HEK293 (cell line): ENCODE data around the gene RAP2A.

Experiments
- CTCF ChIA-PET: fragments of 350-600 bp; formaldehyde crosslinking; extraction: SDS; loops from one replicate; lab custom pipeline; 2021; ENCODE audit warnings: antibody characterized with exemption; lab: Yijun Ruan, JAX
- POLR2A ChIA-PET: fragments of 300-600 bp; formaldehyde crosslinking; extraction: SDS; loops from one replicate; lab custom pipeline; 2020; ENCODE audit warnings: antibody characterized with exemption, inconsistent platforms; lab: Yijun Ruan, JAX
- H3K27ac ChIP-seq: fragments of 200-500 bp; sonication (Bioruptor generic); 2 replicates; pipeline ENCODE4 v1.5.1; 2014; ENCODE audit warnings: low read depth, low read length, control low read depth, inconsistent platforms; ENCODE audit errors: extremely low read depth
- H3K36me3 ChIP-seq, 2 experiments: fragments of 200-500 bp in 1 of 2; sonication (Bioruptor generic) in 1 of 2; 1 replicate in 1 of 2; 2 replicates in 1 of 2; pipeline ENCODE4 v1.5.1; 2014 to 2017; ENCODE audit warnings: inconsistent platforms in 2 of 2, low read length in 2 of 2; ENCODE audit not compliant: control insufficient read depth in 2 of 2, insufficient read depth in 1 of 2
- H3K4me1 ChIP-seq: fragments of 200-500 bp; sonication (Bioruptor generic); 2 replicates; pipeline ENCODE4 v1.5.1; 2014; ENCODE audit warnings: mild to moderate bottlenecking, low read length, inconsistent platforms; ENCODE audit not compliant: control insufficient read depth, insufficient read depth
- H3K4me3 ChIP-seq: 2 replicates; pipeline ENCODE4 v1.5.1; 2011; ENCODE audit warnings: low read depth, mild to moderate bottlenecking, control low read depth, low read length, moderate library complexity
- H3K9me3 ChIP-seq: fragments of 200-500 bp; sonication (Bioruptor generic); 2 replicates; pipeline ENCODE4 v1.5.1; 2014; ENCODE audit warnings: low read depth, low read length, inconsistent platforms; ENCODE audit not compliant: control insufficient read depth, insufficient read depth
- BCL11A ChIP-seq: fragments of 450-650 bp; formaldehyde crosslinking; IDR thresholded peaks from 2 replicates; pipeline ENCODE4 v1.5.1; 2016; ENCODE audit warnings: low read depth, missing biosample characterization, missing genetic modification characterization
- MZF1 ChIP-seq: fragments of 450-650 bp; formaldehyde crosslinking; IDR thresholded peaks from 2 replicates; pipeline ENCODE4 v1.5.1; 2017; ENCODE audit warnings: missing biosample characterization, missing genetic modification characterization, borderline replicate concordance
- SP2 ChIP-seq: fragments of 450-650 bp; formaldehyde crosslinking; IDR thresholded peaks from 2 replicates; pipeline ENCODE4 v1.5.1; 2016; ENCODE audit warnings: missing biosample characterization, missing genetic modification characterization
- SP7 ChIP-seq: fragments of 450-650 bp; formaldehyde crosslinking; IDR thresholded peaks from 2 replicates; pipeline ENCODE4 v1.5.1; 2016; ENCODE audit warnings: missing biosample characterization, missing genetic modification characterization
- YY2 ChIP-seq: fragments of 450-650 bp; formaldehyde crosslinking; IDR thresholded peaks from 2 replicates; pipeline ENCODE4 v1.5.1; 2016; ENCODE audit warnings: missing biosample characterization, missing genetic modification characterization
- ZBTB7A ChIP-seq: fragments of 450-650 bp; formaldehyde crosslinking; IDR thresholded peaks from 2 replicates; pipeline ENCODE4 v1.5.1; 2016; ENCODE audit warnings: low read depth, missing biosample characterization, missing genetic modification characterization
- ZFP37 ChIP-seq: fragments of 450-650 bp; formaldehyde crosslinking; IDR thresholded peaks from 2 replicates; pipeline ENCODE4 v1.5.1; 2016; ENCODE audit warnings: missing biosample characterization, missing genetic modification characterization
- ZNF114 ChIP-seq: fragments of 450-650 bp; formaldehyde crosslinking; IDR thresholded peaks from 2 replicates; pipeline ENCODE4 v1.5.0; 2017; ENCODE audit warnings: missing biosample characterization, missing genetic modification characterization
- ZNF121 ChIP-seq: fragments of 450-650 bp; formaldehyde crosslinking; IDR thresholded peaks from 2 replicates; pipeline ENCODE4 v1.5.1; 2016; ENCODE audit warnings: missing biosample characterization, missing genetic modification characterization
- ZNF274 ChIP-seq, 2 experiments: fragments of 200-500 bp in 1 of 2; fragments of 450-650 bp in 1 of 2; sonication (Bioruptor generic) in 1 of 2; formaldehyde crosslinking in 1 of 2; IDR thresholded peaks; 2 replicates each; pipeline versions ENCODE4 v1.5.1 to v1.6.1; 2014 to 2016; ENCODE audit warnings: borderline replicate concordance in 1 of 2, inconsistent platforms in 1 of 2, low read length in 1 of 2, missing biosample characterization in 1 of 2, missing genetic modification characterization in 1 of 2
- ZNF302 ChIP-seq: fragments of 450-650 bp; formaldehyde crosslinking; IDR thresholded peaks from 2 replicates; pipeline ENCODE4 v1.5.1; 2016; ENCODE audit warnings: missing biosample characterization, missing genetic modification characterization, low read depth
- ZNF48 ChIP-seq: fragments of 450-650 bp; formaldehyde crosslinking; IDR thresholded peaks from 2 replicates; pipeline ENCODE4 v1.5.1; 2016; ENCODE audit warnings: missing biosample characterization, missing genetic modification characterization
- ZNF501 ChIP-seq: fragments of 450-650 bp; formaldehyde crosslinking; IDR thresholded peaks from 2 replicates; pipeline ENCODE4 v1.5.1; 2016; ENCODE audit warnings: missing biosample characterization, missing genetic modification characterization
- ZNF521 ChIP-seq: fragments of 450-650 bp; formaldehyde crosslinking; IDR thresholded peaks from 2 replicates; pipeline ENCODE4 v1.5.1; 2017; ENCODE audit warnings: missing biosample characterization, mild to moderate bottlenecking, missing genetic modification characterization
- ZNF529 ChIP-seq: fragments of 450-650 bp; formaldehyde crosslinking; IDR thresholded peaks from 2 replicates; pipeline ENCODE4 v1.5.1; 2017; ENCODE audit warnings: missing genetic modification characterization, missing biosample characterization; ENCODE audit not compliant: insufficient replicate concordance
- ZNF549 ChIP-seq: fragments of 450-650 bp; IDR thresholded peaks from 2 replicates; pipeline ENCODE4 v1.5.1; 2018; ENCODE audit warnings: missing biosample characterization, missing genetic modification characterization, mild to moderate bottlenecking, inconsistent platforms, moderate library complexity
- ZNF596 ChIP-seq: fragments of 450-650 bp; IDR thresholded peaks from 2 replicates; pipeline ENCODE4 v1.5.0; 2018; ENCODE audit warnings: missing biosample characterization, mild to moderate bottlenecking, missing genetic modification characterization, moderate library complexity
- ZNF654 ChIP-seq: fragments of 450-650 bp; formaldehyde crosslinking; IDR thresholded peaks from 2 replicates; pipeline ENCODE4 v1.5.1; 2016; ENCODE audit warnings: low read depth, missing biosample characterization, missing genetic modification characterization
- ZNF747 ChIP-seq: fragments of 450-650 bp; formaldehyde crosslinking; IDR thresholded peaks from 2 replicates; pipeline ENCODE4 v1.5.1; 2016; ENCODE audit warnings: missing biosample characterization, missing genetic modification characterization
- ZNF791 ChIP-seq: fragments of 450-650 bp; formaldehyde crosslinking; IDR thresholded peaks from 2 replicates; pipeline ENCODE4 v1.5.1; 2016; ENCODE audit warnings: missing biosample characterization, missing genetic modification characterization
- ZNF830 ChIP-seq: fragments of 450-650 bp; IDR thresholded peaks from 2 replicates; pipeline ENCODE4 v1.5.0; 2018; ENCODE audit warnings: missing biosample characterization, missing genetic modification characterization, low read depth, mild to moderate bottlenecking, moderate library complexity
- ZNF843 ChIP-seq: fragments of 450-650 bp; formaldehyde crosslinking; IDR thresholded peaks from 2 replicates; pipeline ENCODE4 v1.5.1; 2016; ENCODE audit warnings: missing biosample characterization, missing genetic modification characterization
- ZSCAN30 ChIP-seq: fragments of 450-650 bp; IDR thresholded peaks from 2 replicates; pipeline ENCODE4 v1.5.1; 2018; ENCODE audit warnings: missing biosample characterization, mild to moderate bottlenecking, missing genetic modification characterization, moderate library complexity
- ZXDB ChIP-seq: fragments of 450-650 bp; formaldehyde crosslinking; IDR thresholded peaks from 2 replicates; pipeline ENCODE4 v1.5.1; 2016; ENCODE audit warnings: missing biosample characterization, missing genetic modification characterization
- TF ChIP-seq, protein P1 (sequence below): fragments of 450-650 bp; formaldehyde crosslinking; IDR thresholded peaks from 2 replicates; pipeline ENCODE4 v1.5.1; 2016; ENCODE audit warnings: missing biosample characterization, missing genetic modification characterization
- TF ChIP-seq, protein P2 (sequence below): fragments of 450-650 bp; formaldehyde crosslinking; IDR thresholded peaks from 2 replicates; pipeline ENCODE4 v1.5.1; 2016; ENCODE audit warnings: missing biosample characterization, missing genetic modification characterization
- TF ChIP-seq, protein P3 (sequence below): IDR thresholded peaks from 2 replicates; pipeline ENCODE4 v1.6.1; 2011; ENCODE audit warnings: mild to moderate bottlenecking, low read depth, low read length, borderline replicate concordance
- TF ChIP-seq, protein P4 (sequence below): fragments of 450-650 bp; formaldehyde crosslinking; IDR thresholded peaks from 2 replicates; pipeline ENCODE4 v1.5.1; 2016; ENCODE audit warnings: missing biosample characterization, missing genetic modification characterization

The RAP2A gene

DNA sequence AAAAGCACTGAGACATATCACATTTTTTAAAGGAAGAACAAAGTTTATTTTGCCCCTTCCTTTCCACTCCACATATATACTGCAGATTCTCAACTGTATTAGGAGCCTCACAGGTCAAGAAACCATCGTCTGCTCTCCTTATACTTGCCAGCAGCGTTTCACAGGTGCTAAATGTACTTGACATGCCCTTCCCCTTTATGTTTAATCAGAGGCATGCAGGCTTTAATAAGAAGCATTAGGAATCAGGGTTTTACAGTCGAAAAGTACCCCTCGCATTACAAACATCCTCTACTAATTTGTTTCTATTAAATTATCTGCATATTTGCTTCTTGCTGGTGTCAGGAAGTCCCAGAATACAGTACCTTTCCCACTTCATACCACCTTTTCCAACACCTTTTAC lies 3.7 kb upstream of the RAP2A start:
- Histone ChIP-seq H3K9me3 (no peaks in the 10 kb centered on the region), H3K4me3 (no peak overlapping the region), H3K4me1 (no peaks in the 10 kb centered on the region), H3K36me3 (no peaks in the 10 kb centered on the region), H3K27ac (no peak overlapping the region)
- CTCF ChIA-PET: no interaction called here
- no peak for TF ChIP-seq ZNF114 (tag by site-specific recombination)
- TF ChIP-seq ZBTB7A (tag by site-specific recombination): no peak
- no peak for TF ChIP-seq ZNF596 (tag by site-specific recombination)
- no peak for TF ChIP-seq ZNF529 (tag by site-specific recombination)
- TF ChIP-seq, protein P1, sequence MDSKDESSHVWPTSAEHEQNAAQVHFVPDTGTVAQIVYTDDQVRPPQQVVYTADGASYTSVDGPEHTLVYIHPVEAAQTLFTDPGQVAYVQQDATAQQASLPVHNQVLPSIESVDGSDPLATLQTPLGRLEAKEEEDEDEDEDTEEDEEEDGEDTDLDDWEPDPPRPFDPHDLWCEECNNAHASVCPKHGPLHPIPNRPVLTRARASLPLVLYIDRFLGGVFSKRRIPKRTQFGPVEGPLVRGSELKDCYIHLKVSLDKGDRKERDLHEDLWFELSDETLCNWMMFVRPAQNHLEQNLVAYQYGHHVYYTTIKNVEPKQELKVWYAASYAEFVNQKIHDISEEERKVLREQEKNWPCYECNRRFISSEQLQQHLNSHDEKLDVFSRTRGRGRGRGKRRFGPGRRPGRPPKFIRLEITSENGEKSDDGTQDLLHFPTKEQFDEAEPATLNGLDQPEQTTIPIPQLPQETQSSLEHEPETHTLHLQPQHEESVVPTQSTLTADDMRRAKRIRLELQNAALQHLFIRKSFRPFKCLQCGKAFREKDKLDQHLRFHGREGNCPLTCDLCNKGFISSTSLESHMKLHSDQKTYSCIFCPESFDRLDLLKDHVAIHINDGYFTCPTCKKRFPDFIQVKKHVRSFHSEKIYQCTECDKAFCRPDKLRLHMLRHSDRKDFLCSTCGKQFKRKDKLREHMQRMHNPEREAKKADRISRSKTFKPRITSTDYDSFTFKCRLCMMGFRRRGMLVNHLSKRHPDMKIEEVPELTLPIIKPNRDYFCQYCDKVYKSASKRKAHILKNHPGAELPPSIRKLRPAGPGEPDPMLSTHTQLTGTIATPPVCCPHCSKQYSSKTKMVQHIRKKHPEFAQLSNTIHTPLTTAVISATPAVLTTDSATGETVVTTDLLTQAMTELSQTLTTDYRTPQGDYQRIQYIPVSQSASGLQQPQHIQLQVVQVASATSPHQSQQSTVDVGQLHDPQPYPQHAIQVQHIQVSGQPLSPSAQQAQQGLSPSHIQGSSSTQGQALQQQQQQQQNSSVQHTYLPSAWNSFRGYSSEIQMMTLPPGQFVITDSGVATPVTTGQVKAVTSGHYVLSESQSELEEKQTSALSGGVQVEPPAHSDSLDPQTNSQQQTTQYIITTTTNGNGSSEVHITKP: no peak
- no peak for TF ChIP-seq SP7
- TF ChIP-seq, protein P2, sequence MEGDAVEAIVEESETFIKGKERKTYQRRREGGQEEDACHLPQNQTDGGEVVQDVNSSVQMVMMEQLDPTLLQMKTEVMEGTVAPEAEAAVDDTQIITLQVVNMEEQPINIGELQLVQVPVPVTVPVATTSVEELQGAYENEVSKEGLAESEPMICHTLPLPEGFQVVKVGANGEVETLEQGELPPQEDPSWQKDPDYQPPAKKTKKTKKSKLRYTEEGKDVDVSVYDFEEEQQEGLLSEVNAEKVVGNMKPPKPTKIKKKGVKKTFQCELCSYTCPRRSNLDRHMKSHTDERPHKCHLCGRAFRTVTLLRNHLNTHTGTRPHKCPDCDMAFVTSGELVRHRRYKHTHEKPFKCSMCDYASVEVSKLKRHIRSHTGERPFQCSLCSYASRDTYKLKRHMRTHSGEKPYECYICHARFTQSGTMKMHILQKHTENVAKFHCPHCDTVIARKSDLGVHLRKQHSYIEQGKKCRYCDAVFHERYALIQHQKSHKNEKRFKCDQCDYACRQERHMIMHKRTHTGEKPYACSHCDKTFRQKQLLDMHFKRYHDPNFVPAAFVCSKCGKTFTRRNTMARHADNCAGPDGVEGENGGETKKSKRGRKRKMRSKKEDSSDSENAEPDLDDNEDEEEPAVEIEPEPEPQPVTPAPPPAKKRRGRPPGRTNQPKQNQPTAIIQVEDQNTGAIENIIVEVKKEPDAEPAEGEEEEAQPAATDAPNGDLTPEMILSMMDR (tag by site-specific recombination): no peak
- TF ChIP-seq ZNF549 (tag by site-specific recombination): no peak
- TF ChIP-seq ZNF747: no peak
- no peak for TF ChIP-seq ZNF501 (tag by site-specific recombination)
- no peak for TF ChIP-seq BCL11A (tag by site-specific recombination)
- TF ChIP-seq MZF1 (tag by site-specific recombination): no peak
- no peak for TF ChIP-seq ZNF302 (tag by site-specific recombination)
- no peak for TF ChIP-seq ZSCAN30 (tag by site-specific recombination)
- TF ChIP-seq, all 188 proteins: peak for 0
- POLR2A ChIA-PET: no interaction called here

DNA sequence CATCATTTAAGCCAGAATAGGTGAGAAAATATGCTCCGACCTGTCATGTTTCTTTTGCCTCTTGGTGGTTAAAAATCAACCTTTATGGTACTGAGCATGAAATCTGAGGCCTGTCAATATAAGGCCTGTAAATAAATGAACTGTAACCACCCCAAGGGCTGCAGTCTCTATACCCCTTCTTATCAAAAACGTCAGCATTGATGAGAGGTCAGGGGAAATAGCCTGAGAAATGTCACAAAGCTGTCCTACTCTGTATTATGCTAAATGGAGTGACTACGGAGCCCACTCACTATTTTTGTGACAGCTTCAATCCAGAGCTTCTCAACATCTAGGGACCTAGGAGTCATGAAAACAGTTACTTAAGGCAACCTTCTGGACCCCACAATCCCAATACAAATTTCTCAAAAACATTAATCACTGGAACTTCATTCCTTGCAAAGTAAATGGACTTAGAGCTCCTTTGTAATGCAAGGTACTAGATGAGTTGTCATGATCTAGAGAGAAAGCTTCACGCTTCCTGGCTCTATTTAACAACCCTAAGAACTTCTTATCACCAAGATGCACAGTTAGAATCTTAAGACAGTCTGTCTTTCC lies 2.7 kb upstream of the RAP2A start:
- no peak overlapping the region for H3K4me3 ChIP-seq
- H3K9me3 ChIP-seq: no peaks in the 10 kb centered on the region
- ChIA-PET CTCF (interaction anchor here (0.7 kb wide), 1 partner anchor 375 kb away, joined by 3 read pairs; no protein-coding TSS in a partner anchor), POLR2A (interaction anchor here (0.5 to 0.6 kb wide), 2 partner anchors 7 to 1770 kb away, joined by 3 to 4 read pairs; no protein-coding TSS in a partner anchor)
- no peak overlapping the region for H3K27ac ChIP-seq
- H3K4me1 ChIP-seq: no peaks in the 10 kb centered on the region
- H3K36me3 ChIP-seq: no peaks in the 10 kb centered on the region
- TF ChIP-seq ZNF48 (no peak), ZNF654 (tag by site-specific recombination) (no peak), ZNF791 (no peak), ZNF121 (tag by site-specific recombination) (no peak), ZNF274 (IDR thresholded peaks at IDR 0.05; ENCODE audit: low read length) (no peak), ZNF274 (tag by site-specific recombination; IDR thresholded peaks at IDR 0.05; ENCODE audit: borderline replicate concordance) (no peak), MZF1 (tag by site-specific recombination) (no peak), ZNF830 (tag by site-specific recombination) (no peak), YY2 (tag by site-specific recombination) (no peak), SP2 (tag by site-specific recombination) (no peak), ZXDB (tag by site-specific recombination) (no peak), ZNF549 (tag by site-specific recombination) (no peak), ZNF521 (tag by site-specific recombination) (no peak), ZFP37 (tag by site-specific recombination) (no peak), ZNF843 (tag by site-specific recombination) (no peak)
- TF ChIP-seq, protein P3, sequence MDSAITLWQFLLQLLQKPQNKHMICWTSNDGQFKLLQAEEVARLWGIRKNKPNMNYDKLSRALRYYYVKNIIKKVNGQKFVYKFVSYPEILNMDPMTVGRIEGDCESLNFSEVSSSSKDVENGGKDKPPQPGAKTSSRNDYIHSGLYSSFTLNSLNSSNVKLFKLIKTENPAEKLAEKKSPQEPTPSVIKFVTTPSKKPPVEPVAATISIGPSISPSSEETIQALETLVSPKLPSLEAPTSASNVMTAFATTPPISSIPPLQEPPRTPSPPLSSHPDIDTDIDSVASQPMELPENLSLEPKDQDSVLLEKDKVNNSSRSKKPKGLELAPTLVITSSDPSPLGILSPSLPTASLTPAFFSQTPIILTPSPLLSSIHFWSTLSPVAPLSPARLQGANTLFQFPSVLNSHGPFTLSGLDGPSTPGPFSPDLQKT: no peak
- TF ChIP-seq, protein P4, sequence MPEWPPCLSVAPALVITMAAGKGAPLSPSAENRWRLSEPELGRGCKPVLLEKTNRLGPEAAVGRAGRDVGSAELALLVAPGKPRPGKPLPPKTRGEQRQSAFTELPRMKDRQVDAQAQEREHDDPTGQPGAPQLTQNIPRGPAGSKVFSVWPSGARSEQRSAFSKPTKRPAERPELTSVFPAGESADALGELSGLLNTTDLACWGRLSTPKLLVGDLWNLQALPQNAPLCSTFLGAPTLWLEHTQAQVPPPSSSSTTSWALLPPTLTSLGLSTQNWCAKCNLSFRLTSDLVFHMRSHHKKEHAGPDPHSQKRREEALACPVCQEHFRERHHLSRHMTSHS (tag by site-specific recombination): no peak
